PC-9 (cell line): ENCODE measurements around the gene BCL11A.

Experiments
- CTCF ChIP-seq: fragments of 200-600 bp; sonication (generic); conservative IDR thresholded peaks from 2 replicates; pipeline ENCODE4 v1.6.1; 2017; ENCODE audit warnings: mixed run types, antibody characterized with exemption, mild to moderate bottlenecking, moderate library complexity
- EZH2 ChIP-seq: fragments of 200-600 bp; sonication (generic); IDR thresholded peaks from 2 replicates; pipeline ENCODE4 v1.8.0; 2017; ENCODE audit warnings: antibody characterized with exemption, low read depth

DNA sequence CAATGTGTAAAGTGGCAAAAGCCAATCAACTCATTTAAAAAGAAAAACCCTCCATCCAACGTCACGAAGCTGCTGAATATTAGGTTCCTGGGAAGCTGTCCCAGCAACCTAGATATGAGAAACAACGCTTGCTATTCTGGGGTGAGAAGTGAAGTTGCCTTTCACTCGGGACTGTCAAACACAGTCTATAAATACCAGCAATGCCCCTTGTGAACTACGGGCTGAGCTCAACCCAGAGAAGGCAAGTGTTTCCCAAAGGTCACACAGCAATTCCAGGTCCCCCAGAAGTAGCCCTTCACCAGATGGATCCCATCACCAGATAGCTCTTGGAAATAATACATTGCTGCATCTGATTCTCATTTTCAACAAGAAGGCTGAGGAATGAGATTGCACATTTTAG is 67.9 kb downstream of the BCL11A start:
- TF ChIP-seq CTCF (no peak), EZH2 (no peak)
